Measurements from ENCODE around the gene PCBP3. TPM values are rescaled to one million over a fixed set of nuclear protein-coding genes. Genes with fewer than 3 reads are reported as not detected.
"Not testable (repeated sequence)": the region's sequence is repeated elsewhere in the genome, so short reads cannot be mapped to it uniquely, and the experiment has no call there.

PCBP3 gene
- total RNA-seq, 1 experiment from 2014 or later, result not detected

DNA sequence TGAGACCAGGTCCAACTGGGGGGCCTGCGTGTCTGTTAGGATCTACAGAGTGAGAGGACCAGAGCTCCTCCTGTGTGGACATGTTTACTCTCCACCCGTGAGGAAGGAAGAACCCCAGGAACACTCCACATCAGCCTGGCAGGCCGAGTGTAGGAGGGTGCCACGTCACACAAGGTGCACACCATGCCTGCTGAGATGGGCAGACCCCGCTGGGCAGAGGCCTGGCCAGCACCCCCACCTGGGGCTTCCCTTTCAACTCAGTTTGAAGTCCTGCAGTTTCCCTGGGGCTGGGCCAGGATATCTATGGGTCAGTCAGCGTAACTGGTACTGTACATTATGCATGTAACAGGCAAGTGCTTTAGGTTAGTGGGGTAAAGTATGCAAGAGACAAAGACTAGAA, 30.1 kb upstream of the PCBP3 start:
- DNase-seq (ENCODE audit: low spot score), result no peak

DNA sequence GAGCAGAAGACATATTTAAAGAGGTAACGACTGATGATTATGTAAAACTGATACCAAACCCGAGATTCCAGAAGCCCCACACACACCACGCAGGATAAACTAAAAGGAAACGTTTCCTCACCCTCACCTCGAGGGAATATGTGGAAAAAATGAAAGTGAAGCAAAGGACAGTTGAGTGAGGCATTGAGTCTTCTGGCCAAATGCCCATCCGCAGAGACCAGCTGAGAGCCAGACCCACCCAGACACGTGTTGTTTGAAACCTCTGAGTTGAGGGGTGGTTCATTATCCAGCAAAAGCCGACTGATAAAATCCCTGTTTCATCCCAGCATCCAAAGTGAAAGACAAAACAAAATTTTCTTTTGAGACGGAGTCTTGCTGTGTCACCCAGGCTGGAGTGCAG, 29.6 kb upstream of the PCBP3 start:
- DNase-seq (ENCODE audit: low spot score), result no peak

DNA sequence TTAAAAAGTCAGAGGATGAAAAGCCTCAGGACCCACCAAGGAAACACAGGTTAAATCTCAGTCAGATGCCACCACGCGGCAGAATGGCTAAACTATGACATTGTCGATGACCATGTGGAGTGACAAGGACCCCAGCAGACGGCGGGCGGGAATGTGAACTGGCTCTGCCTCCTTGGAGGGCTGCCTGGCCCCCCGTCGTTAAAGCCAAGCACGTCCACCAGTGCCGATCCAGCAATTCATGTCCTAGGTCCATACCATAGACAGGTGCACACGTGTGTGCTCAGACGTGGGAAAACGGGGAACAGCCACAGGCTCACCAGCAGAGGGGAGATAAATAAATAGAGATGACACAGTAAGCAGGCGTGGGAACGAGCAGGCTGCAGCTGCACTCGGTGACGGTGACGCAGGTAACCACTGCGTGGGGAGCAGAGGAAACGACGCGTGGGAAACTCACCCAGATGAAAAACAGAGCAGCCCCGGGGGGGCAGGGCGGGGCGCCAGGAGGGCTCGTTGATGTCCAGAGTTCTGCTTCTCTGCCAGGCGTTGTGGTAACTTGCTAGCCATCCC, 28.3 kb upstream of the PCBP3 start:
- no peak for DNase-seq (ENCODE audit: low spot score)

DNA sequence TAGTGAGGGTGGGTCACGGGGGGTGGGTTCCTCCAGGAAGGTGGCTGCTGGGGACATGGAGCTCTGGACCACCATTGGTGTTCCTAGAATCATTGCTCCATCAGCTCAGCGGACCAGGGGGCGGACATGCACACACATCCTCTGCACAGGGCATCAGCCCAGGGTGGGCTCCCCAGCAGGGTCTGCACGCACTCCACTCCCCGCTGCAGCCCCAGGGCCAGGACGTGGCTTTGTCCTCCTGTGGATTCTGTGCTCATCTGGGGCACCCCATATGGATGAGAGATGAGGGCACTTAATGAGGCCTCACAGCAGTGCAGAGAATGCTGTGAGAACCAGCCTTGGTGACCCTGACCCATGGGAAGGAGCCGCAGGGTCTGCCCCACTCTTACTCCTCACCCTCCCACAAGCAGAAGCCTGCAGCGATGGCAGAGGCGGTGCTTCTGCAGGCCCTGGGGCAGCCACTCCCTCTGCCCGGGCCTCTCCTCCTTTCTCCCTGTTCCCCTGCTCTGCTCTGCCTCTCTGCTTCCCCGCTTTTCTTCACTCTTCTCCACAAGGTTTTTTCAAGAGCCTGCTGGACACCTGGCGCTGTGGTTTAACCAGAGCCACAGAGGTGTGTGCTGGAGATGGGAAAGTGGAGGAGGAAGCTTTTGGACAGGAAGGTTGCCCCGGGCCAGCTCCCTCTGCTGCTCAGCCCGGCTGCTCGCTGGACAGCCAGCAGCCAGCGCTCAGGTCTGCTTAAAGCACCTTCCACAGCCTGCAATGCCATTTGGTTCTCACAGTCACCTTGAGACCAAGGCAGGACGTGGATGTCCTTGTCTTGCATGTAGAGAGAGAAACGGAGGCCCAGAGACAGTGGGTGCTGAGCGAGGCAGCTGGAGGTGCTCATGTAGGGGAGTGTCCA, 26.3 kb upstream of the PCBP3 start:
- DNase-seq (ENCODE audit: low spot score), result no peak

DNA sequence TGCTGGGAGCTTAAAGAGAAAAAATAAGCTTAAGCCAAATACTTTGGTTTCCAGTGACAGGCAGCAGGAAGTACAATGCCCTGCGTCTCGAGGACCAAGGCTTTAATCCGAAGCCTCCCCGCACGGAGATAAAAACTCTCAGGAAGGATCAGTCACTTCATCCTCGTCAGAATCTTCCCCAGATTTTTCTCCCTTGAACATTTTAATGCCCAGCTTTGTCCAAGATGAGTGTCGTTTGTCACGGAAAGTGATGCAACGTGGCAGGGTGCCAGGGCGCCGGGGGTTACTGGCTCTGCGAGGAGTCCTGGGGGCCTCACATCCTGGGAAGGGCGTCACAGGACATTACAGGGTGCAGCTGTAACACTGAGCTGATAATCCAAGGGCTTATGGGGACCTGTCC, 25.2 kb upstream of the PCBP3 start:
- no peak for DNase-seq (ENCODE audit: low spot score)

DNA sequence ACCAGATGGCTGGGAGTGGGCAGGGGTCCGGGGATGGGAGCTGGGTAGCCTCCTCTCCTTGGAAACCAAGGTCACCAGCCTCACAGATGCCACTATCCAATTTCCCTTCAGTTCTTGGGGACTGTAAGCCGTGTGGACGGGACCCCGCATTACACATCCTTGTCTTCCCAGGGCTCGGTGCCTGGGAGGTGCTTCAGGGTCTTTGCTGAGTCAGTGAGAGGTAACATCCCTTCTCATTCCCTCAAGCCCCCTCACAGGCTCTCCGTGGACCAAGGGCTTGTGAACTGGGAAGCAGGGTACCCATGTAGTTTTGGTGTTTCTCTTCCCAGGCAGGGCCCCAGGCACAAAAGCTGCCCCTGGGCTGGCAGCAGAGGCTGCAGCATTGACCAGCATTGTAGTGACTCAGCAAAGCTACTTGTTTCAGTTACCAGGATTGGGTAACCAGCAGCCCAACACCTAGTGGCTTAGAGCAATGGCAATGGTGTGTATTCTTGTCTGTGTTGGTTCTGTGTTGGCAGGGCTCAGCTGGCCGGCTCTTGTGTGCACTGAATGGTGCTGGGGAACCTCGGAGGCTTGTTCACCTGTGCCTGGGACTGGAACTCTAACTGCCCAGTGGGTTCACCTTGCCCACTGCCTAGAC, 24.6 kb upstream of the PCBP3 start:
- DNase-seq (ENCODE audit: low spot score), result no peak

DNA sequence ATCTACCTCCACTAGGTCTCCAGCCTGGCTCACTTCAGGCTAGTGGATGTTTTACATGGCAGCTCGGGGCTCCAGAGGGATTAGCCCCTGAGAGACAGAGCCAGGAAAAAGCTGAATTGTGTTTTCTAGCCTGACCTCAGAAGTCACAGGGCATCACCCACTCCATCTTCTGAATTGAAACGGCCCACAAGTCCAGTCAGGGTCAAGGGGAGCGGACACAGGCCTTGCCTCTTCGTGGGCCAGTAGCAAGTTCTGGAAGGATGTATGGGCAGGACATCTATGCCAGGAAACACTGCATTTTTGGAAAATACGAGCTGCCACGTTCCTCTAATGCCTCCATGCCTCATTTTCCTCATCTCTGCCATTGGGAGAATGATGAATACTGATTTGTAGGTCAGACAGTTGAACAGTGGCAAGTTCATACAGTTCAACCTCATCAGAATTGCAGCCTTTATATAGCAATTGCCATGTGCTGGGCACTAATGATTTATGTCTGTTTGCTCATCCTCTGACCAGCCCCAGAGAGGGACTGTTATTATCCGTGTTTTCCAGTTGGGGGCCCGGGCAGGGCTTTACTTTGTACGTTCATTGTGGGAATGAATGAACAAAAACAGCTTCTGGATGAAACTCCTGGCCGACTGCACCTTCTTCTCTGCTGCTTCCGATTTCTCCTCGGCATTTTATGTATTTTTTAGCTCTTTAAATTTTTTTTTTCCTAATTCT, 23.2 kb upstream of the PCBP3 start:
- no peak for DNase-seq (ENCODE audit: low spot score)

DNA sequence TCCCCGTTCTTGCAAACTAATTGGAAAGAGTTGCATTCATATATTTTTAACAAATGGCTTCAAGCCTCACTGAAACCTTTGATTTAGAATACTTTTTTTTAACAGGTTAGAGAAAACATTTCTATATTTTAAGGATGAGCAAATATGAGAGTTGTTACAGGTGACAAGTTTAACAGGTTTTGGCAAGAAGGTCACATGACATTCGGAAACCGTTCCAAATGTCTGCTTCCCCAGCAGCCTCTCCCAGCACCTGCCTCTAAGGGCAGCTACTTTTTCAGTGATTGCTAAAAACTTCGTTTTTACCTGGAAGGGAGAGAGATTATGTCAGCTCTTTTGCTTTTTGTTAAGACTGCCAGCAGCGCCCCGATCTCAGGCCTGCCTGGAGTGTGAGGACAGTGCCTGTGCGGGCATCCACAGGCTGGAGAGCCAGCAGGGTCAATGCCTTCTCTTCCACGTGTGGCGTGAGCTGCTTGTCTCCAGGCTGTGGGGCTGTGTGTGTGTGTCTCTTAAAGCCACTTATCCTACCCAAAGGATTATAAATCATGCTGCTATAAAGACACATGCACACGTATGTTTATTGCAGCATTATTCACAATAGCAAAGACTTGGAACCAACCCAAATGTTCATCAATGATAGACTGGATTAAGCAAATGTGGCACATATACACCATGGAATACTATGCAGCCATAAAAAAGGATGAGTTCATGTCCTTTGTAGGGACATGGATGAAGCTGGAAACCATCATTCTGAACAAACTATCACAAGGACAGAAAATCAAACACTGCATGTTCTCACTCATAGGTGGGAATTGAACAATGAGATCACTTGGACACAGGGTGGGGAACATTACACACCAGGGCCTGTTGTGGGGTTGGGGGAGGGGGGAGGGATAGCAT, 21.8 kb upstream of the PCBP3 start:
- not testable (repeated sequence) for DNase-seq (ENCODE audit: low spot score)

DNA sequence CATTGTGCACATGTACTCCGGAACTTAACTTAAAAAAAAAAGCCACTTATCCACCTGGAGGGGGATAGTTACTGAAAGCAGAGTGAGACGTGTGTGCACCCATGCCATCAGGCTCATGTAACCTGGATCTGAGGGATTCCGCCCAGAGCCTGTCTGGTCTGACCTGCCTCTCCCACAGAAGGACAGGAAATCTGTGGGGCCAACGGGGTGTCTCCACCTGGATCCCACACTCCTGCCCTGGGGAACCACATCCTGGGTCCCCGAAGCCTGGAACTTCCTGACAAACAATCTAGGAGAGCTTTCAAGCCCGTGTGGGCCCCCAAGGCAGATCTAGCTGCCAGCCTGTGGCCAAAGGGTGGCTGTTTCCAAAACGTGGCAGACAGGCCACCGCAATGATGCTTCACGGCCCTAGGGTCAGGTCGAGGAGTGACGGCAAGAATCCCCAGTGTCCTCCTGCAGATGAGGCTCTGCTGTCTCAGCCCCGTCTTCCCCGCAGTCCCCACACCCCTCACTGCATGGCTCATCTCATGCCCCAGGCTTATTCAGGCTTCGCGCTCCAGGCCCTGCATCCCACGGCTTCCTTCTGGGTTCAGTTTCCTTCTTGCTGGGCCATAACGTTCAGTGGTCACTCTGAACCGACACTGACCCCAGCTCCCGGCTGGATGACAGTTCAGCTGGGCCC, 21.0 kb upstream of the PCBP3 start:
- no peak for DNase-seq (ENCODE audit: low spot score)

DNA sequence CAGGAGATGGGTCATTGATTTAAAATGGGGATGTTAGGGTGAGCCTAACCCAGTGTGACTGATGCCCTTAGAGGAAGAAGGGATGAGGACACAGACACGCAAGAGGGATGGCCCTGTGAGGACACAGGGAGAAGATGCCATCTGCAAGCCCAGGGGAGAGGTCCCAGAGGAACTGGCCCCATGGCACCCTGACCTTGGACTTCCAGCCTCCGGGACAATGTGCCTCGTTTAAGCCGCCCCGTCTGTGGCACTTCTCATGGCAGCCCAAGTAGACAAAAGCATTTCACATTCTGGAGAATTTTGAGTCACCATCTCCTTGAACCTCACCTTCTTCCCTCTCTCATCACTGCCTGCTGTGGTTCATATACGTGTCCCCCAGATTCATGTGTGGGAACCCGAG, 20.1 kb upstream of the PCBP3 start:
- DNase-seq (ENCODE audit: low spot score), result no peak

DNA sequence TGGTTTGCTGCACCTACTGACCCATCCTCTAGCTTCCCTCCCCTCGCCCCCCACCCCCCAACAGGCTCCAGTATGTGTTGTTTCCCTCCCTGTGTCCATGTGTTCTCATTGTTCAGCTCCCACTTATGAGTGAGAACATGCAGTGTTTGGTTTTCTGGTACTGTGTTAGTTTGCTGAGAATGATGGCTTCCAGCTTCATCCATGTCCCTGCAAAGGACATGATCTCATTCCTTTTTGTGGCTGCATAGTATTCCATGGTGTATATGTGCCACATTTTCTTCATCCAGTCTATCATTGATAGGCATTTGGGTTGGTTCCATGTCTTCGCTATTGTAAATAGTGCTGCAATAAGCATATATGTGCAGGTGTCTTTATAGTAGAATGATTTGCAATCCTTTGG, 17.4 kb upstream of the PCBP3 start:
- not testable (repeated sequence) for DNase-seq (ENCODE audit: low spot score)

DNA sequence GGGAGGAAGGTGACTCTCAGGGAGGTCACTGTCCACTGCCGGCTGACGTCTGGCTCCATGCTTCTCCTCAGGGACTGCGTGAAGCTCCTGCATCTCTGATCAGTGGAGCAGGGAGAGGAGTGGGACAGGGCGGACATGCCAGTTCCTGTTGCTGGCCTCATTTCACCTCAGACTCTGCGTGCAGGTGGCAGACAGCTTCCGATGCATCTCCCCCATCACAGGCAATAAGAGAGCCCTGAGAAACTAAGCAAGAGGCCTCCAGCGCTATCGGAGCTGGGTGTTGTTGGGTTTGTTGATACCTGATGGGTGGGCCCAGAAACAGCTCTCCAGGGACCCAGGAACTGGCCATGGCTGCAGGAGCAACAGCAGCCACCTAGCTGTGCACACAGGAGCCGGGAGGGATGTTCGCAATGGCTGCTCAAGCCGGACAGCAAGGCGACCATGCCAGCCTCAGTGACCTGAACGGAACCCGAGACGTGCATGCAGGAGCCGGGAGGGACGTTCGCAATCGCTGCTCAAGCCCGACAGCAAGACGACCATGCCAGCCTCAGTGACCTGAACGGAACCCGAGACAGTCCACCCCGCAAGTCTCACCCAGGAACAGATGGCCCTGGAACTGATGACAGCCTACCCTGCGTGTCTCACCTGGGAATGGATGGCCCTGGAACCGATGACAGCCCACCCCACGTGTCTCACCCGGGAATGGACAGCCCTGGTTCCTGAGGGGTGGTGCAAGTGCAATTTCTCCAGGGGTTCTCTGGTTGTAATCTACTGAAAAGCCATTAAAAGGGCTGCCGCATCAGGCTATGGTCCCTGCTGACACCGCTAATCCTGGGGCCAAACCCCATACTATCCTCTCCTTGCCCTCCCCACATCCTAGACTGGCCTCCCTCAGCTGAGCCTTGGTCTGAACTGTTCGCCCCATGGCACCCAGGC, 14.2 kb upstream of the PCBP3 start:
- no peak for DNase-seq (ENCODE audit: low spot score)

DNA sequence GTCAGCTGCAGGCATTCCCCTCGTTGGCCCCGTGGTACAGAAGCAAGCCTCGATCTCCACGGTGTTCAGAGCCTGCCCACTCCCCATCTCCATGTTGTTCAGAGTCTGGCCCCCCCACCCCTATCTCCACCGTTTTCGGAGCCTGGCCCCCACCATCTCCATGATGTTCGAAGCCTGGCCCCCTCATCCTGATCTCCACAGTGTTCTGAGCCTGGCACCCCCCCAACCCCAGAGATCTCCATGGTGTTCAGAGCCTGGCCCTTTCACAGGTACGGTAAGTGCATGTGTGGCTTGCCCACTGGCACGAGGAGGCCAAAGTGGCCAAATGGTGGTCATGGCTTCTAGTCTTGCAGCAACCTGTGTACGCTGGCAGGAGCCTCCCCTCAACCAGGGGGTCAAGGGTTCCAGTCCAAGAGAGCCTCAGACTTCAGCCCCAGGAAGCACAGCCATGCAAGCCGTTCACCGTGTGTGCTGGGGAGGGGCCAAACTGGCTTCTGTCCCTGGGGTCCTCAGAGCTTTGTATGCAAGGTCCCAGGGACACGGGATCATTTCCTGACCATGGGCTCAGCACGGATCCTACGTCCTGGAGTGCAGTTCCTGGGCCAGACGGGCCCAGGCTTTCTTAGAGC, 13.3 kb upstream of the PCBP3 start:
- no peak for DNase-seq (ENCODE audit: low spot score)

DNA sequence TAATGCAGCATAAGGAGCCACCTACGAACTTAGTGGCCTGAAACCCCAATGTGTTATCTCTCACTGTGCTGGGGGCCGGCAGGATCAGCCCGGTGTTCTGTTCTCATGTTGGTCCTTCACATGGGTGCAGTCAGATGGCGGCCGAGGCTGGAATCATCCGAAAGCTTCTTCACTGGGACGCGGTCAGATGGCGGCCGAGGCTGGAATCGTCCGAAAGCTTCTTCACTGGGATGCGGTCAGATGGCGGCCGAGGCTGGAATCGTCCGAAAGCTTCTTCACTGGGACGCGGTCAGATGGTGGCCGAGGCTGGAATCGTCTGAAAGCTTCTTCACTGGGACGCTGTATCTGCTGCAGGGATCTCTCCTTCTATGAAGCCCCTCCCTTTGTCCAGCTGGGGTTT, 12.6 kb upstream of the PCBP3 start:
- no peak for DNase-seq (ENCODE audit: low spot score)

DNA sequence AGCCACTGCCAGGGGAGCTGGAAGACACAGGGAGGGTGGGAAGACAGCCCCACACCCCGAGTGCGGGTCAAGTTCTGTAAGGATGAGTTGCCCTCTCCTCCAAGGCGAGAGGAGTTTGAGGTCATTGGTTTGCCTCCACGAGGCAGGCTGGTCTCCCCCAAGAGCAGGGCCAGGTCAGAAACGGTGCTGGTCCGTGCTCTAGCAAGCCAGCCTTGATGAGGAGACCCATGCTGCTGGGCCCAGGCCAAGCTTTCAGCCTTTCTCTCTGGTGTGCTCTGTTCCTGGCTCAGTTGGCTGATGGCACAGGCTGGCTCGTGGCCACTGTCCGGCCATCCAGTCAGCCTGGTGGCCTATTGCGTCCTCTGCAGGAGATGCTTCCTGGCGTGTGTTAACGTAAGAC, 12.0 kb upstream of the PCBP3 start:
- no peak for DNase-seq (ENCODE audit: low spot score)

DNA sequence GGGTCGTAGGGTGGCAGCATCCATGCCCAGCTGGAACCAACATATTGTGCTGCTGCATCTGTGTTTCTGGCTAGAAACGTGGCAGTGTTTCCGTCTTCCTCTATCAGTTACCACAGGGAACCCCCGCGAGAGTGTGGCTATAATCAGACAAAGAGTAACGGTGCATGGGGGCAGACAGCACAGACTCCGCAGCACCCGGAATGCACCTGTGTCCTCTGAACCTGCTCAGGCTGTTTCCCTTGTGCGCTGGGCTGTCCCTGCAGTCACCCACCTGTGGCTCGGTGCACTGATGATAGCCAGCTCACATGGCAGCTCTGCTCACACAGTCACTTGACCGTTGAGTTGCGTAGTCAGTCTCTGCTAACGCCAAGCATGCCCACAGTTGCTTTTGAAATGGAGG, 11.4 kb upstream of the PCBP3 start:
- DNase-seq (ENCODE audit: low spot score), result no peak

DNA sequence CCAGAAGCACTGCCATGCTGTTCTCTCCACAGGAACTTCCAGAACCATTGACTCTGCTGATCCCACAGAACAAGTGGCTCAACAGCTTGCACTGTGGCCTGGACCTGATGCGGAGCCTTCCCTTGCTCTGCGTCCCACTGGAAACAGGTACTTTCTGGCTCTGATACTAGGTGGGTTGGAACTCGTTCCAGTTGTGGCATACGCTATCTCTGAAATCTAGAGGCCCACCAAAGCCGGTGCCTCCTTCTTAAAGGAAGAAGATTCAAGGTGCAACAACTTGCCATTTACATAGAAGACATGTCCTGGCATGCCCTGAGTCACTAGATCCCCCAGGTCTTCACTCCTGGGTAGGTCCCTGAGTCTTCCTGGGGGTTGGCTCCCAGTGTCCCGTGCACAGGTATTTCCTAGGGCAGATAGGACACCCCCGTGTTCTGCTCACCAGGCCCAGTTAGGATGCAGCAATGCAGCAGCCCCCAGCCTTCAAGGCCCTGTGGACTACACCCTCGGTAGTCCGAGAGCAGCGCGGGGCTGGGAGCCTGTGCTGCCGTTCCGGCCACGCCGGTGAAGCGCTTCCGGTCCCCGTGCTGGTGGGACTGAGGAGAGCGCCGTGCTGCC, 10.8 kb upstream of the PCBP3 start:
- DNase-seq (ENCODE audit: low spot score), result no peak

DNA sequence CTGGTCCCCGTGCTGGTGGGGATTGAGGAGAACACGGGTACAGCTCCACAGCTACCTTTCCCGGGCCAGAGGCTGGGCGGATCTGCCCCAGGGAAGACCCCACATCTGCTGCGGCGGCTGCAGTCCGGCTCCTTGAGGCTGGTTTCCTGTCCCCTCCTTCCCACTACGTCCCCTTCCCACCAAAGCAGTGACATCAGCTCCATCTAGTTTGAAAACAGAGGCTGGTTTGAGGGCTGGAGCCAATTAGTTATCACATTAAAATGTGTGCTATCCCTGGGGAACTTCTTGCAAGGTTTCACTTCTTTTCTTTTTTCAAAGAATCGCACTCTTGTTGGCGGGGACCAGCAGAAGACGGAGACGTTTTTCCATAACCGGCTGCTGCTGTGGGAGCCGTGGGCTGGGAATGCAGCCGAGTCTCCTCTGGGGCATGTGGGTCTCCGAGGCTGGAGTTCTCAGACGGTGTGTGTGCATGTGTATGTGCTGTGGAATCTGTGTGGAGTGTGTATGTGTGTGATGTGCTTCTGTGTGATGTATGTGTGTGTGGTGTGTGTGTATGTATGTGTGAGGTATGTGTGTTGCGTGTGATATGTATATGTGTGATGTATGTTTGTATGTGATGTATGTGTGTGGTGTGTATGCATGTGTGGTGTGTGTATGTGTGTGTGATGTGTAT, 8.9 kb upstream of the PCBP3 start:
- DNase-seq (ENCODE audit: low spot score), result no peak
